ENCODE data around the gene RBM42. TPM values are rescaled to one million over a fixed set of nuclear protein-coding genes. Genes with fewer than 3 reads are reported as not detected.
A peak's percentile ranks its signal among the peaks of the same experiment; 100 is the strongest.

RBM42 gene
- total and polyA plus RNA-seq, 9 of the 15 experiments (the other 6 are each of a cell fraction or from before 2014, with no cell fraction given), result 5.7 to 149 (median 32.4) TPM

GRCh38 chr19:35671818-35672217 lies 43.0 kb downstream of the RBM42 start (continued):
- TF ChIP-seq, protein P1, sequence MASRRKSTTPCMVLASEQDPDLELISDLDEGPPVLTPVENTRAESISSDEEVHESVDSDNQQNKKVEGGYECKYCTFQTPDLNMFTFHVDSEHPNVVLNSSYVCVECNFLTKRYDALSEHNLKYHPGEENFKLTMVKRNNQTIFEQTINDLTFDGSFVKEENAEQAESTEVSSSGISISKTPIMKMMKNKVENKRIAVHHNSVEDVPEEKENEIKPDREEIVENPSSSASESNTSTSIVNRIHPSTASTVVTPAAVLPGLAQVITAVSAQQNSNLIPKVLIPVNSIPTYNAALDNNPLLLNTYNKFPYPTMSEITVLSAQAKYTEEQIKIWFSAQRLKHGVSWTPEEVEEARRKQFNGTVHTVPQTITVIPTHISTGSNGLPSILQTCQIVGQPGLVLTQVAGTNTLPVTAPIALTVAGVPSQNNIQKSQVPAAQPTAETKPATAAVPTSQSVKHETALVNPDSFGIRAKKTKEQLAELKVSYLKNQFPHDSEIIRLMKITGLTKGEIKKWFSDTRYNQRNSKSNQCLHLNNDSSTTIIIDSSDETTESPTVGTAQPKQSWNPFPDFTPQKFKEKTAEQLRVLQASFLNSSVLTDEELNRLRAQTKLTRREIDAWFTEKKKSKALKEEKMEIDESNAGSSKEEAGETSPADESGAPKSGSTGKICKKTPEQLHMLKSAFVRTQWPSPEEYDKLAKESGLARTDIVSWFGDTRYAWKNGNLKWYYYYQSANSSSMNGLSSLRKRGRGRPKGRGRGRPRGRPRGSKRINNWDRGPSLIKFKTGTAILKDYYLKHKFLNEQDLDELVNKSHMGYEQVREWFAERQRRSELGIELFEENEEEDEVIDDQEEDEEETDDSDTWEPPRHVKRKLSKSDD (conservative IDR thresholded peaks at IDR 0.05; ENCODE audit: low read length), result no peak
- TF ChIP-seq TCF3 (CRISPR knock-in tag; IDR thresholded peaks at IDR 0.05), result peak; percentile 92
- no peak for TF ChIP-seq CHD2 (IDR thresholded peaks at IDR 0.05; ENCODE audit: low read depth, low read length)
- no peak for TF ChIP-seq SRF (CRISPR knock-in tag; IDR thresholded peaks at IDR 0.05)
- 0 out of 2 replicates have a peak, but pooled peaks have one; percentile 45 for TF ChIP-seq ZNF644 (tag; IDR thresholded peaks at IDR 0.05; ENCODE audit: low read depth)
- TF ChIP-seq ZNF830 (CRISPR knock-in tag; IDR thresholded peaks at IDR 0.05), result no peak
- no peak for TF ChIP-seq ZNF280A (IDR thresholded peaks at IDR 0.05; ENCODE audit: low read depth, partially characterized antibody)
- no peak for TF ChIP-seq HNRNPK (IDR thresholded peaks at IDR 0.05; ENCODE audit: low read depth, low read length, poor library complexity, severe bottlenecking)
- no peak for TF ChIP-seq ZNF780A (CRISPR knock-in tag; IDR thresholded peaks at IDR 0.05)
- no peak for TF ChIP-seq THRA (IDR thresholded peaks at IDR 0.05)
- no peak for TF ChIP-seq TCFL5 (CRISPR knock-in tag; conservative IDR thresholded peaks at IDR 0.05)
- TF ChIP-seq, protein P2, sequence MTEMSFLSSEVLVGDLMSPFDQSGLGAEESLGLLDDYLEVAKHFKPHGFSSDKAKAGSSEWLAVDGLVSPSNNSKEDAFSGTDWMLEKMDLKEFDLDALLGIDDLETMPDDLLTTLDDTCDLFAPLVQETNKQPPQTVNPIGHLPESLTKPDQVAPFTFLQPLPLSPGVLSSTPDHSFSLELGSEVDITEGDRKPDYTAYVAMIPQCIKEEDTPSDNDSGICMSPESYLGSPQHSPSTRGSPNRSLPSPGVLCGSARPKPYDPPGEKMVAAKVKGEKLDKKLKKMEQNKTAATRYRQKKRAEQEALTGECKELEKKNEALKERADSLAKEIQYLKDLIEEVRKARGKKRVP (CRISPR knock-in tag; IDR thresholded peaks at IDR 0.05), result no peak
- no peak for TF ChIP-seq MYNN (IDR thresholded peaks at IDR 0.05)
- TF ChIP-seq MYNN (CRISPR knock-in tag; IDR thresholded peaks at IDR 0.05), result no peak
- no peak for TF ChIP-seq PTTG1 (tag; IDR thresholded peaks at IDR 0.05; ENCODE audit: low read depth)
- TF ChIP-seq, protein P3, sequence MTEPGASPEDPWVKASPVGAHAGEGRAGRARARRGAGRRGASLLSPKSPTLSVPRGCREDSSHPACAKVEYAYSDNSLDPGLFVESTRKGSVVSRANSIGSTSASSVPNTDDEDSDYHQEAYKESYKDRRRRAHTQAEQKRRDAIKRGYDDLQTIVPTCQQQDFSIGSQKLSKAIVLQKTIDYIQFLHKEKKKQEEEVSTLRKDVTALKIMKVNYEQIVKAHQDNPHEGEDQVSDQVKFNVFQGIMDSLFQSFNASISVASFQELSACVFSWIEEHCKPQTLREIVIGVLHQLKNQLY (CRISPR knock-in tag; conservative IDR thresholded peaks at IDR 0.05), result no peak
- TF ChIP-seq, protein P4, sequence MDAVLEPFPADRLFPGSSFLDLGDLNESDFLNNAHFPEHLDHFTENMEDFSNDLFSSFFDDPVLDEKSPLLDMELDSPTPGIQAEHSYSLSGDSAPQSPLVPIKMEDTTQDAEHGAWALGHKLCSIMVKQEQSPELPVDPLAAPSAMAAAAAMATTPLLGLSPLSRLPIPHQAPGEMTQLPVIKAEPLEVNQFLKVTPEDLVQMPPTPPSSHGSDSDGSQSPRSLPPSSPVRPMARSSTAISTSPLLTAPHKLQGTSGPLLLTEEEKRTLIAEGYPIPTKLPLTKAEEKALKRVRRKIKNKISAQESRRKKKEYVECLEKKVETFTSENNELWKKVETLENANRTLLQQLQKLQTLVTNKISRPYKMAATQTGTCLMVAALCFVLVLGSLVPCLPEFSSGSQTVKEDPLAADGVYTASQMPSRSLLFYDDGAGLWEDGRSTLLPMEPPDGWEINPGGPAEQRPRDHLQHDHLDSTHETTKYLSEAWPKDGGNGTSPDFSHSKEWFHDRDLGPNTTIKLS (IDR thresholded peaks at IDR 0.05; ENCODE audit: borderline replicate concordance, low read depth), result peak; percentile 46; the same call in 1 of the 2 replicates
- TF ChIP-seq BRF1 (IDR thresholded peaks at IDR 0.05; ENCODE audit: borderline replicate concordance, extremely low read depth, insufficient read length), result no peak
- no peak for TF ChIP-seq KAT7 (CRISPR knock-in tag; IDR thresholded peaks at IDR 0.05; ENCODE audit: borderline replicate concordance)
- no peak for TF ChIP-seq ZNF197 (CRISPR knock-in tag; IDR thresholded peaks at IDR 0.05; ENCODE audit: low read depth)

Data from K562 (cell line).